ENCODE measurements around the gene KLHDC10.

DNA sequence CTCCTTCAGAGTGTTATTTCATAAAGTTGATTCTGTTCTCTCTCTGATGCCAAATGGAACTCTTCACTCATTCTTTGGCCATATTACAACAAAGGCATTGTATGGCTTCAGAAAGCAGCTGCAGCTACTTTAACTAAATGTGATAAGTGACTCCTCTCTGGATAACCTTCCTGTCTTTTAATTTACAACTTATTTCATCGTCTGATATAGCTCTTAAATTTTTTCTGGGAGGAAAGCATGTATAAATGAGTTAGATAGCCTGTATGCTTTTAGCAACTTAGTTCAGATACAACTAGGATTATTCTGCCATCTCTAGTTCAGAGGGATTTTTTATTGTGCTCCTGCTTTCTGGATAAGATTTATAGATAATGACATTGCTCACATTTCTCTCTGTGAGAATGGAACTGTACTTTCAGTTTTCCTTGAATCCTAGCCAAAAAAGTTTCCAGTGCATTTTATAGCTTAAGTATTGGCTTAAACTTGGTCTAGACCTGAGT is 57.5 kb downstream of the KLHDC10 start:
- TF ChIP-seq, protein P1, sequence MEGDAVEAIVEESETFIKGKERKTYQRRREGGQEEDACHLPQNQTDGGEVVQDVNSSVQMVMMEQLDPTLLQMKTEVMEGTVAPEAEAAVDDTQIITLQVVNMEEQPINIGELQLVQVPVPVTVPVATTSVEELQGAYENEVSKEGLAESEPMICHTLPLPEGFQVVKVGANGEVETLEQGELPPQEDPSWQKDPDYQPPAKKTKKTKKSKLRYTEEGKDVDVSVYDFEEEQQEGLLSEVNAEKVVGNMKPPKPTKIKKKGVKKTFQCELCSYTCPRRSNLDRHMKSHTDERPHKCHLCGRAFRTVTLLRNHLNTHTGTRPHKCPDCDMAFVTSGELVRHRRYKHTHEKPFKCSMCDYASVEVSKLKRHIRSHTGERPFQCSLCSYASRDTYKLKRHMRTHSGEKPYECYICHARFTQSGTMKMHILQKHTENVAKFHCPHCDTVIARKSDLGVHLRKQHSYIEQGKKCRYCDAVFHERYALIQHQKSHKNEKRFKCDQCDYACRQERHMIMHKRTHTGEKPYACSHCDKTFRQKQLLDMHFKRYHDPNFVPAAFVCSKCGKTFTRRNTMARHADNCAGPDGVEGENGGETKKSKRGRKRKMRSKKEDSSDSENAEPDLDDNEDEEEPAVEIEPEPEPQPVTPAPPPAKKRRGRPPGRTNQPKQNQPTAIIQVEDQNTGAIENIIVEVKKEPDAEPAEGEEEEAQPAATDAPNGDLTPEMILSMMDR (IDR thresholded peaks at IDR 0.05) = no peak
- TF ChIP-seq POLR2A (IDR thresholded peaks at IDR 0.05) = no peak
- no peak for TF ChIP-seq POLR2AphosphoS5 (IDR thresholded peaks at IDR 0.05)
